ENCODE measurements around the gene PYROXD2. TPM values are rescaled to one million over a fixed set of nuclear protein-coding genes. Genes with fewer than 3 reads are reported as not detected.

PYROXD2 gene
- total RNA-seq, 1 donor from 2014 or later = 2.9 TPM

GRCh38 chr10:98430427-98430826 lies 15.4 kb upstream of the PYROXD2 start:
- H3K27ac Mint-ChIP-seq = no peak overlapping the region
- no peak for DNase-seq (ENCODE audit: low spot score)
- H3K4me3 Mint-ChIP-seq = no peak overlapping the region
- H3K27me3 Mint-ChIP-seq (ENCODE audit: insufficient read depth) = no peaks in the 10 kb centered on the region
- H3K4me1 Mint-ChIP-seq (ENCODE audit: low read depth) = no peaks in the 10 kb centered on the region
- peaks cover 40% of the 10 kb centered on the region for H3K36me3 Mint-ChIP-seq (ENCODE audit: low read depth)
- intact Hi-C loops (cut with micrococcal nuclease) = no loop called here
- H3K9me3 Mint-ChIP-seq = no peaks in the 10 kb centered on the region

DNA sequence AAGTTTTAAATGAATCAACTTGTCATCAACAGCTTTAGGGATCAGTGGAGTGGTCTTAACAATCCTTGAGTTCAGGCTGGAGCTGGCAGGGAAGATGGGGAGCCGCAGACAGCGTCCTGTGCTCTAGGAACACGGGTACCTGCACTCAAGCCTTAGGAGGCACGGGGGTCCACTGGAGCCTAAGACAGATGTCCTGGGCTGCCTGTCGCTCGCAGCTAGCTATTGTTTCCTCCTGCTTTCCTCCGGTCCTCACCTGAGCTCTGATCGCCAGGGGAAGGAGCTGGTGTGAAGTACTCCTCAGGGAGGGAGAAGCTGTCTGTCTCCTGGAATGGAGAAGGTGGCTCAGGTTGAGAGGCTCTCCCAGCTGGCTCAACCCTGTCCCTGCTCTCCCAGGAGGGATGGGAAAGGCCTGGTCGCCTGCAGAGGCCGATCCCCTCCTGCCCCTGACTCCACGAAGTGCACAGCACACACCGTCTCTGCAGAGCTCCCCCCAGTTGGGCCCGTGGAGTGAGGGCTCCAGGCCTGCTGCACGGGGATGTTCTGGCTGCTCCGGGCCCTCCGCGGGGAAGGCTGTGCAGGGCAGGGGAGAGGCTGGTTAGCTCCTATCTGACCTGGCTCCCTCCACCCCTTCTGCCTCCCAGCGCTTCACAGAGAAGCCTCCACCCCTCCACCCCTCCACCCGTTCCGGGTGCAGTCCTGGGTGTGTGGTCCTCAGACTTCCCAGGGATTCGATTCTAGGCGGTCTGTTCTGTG lies 14.5 kb upstream of the PYROXD2 start:
- DNase-seq (ENCODE audit: low spot score) = no peak
- Mint-ChIP-seq H3K4me3 (no peak overlapping the region), H3K27me3 (ENCODE audit: insufficient read depth) (no peaks in the 10 kb centered on the region)

GRCh38 chr10:98427011-98427515 lies 12.1 kb upstream of the PYROXD2 start:
- Mint-ChIP-seq H3K36me3 (ENCODE audit: low read depth) (peaks cover 25% of the 10 kb centered on the region), H3K27ac (no peak overlapping the region), H3K4me3 (no peak overlapping the region), H3K9me3 (no peaks in the 10 kb centered on the region), H3K4me1 (ENCODE audit: low read depth) (no peaks in the 10 kb centered on the region), H3K27me3 (ENCODE audit: insufficient read depth) (no peaks in the 10 kb centered on the region)
- no peak for DNase-seq (ENCODE audit: low spot score)
- intact Hi-C loops (cut with micrococcal nuclease) = no loop called here

More for the DNA sequence above, 14.5 kb upstream of the PYROXD2 start:
- intact Hi-C loops (cut with micrococcal nuclease) = no loop called here
- H3K4me1 Mint-ChIP-seq (ENCODE audit: low read depth) = no peaks in the 10 kb centered on the region
- H3K36me3 Mint-ChIP-seq (ENCODE audit: low read depth) = peaks cover 35% of the 10 kb centered on the region
- H3K27ac Mint-ChIP-seq = no peak overlapping the region
- no peaks in the 10 kb centered on the region for H3K9me3 Mint-ChIP-seq

DNA sequence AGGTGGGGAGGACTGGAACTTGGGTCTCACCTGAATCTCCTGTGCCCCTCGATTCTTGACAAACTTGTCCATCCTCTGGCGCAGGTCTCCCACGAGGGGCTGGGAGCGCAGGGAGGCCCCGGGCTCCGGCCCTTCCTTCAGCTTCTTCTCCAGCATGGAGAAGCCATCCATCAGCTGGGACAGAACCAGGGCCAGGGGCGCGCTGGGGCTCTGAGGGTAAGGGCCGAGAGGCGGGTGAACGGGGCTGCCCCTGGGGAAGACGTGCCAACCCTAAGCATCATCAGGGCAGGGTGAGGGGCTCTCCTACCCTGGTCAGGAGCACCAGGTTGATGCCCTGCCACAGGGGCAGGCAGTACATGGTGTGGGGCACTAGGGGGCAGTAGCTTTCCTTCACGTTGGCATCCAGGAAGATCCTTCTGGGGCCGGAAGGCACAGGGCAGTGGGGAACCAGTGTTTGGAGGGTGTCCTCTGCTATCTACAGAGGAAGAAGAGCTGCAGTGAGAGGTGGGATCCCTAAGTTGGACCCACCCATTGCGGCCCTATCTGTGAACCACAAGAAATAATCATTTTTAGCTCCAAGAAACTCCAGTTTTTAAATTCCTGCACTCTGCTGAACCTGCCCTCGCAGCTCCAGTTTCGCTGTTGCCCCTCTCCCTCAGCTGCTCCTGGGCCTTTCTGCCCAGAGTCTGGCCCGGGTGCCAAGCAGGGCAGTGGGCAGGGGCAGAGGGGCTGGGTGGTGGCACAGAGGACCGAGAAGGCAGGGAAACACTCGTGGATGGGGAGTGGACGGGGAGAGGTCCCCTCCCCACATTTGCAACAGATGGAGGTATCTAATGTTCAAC lies 10.8 kb upstream of the PYROXD2 start:
- no peaks in the 10 kb centered on the region for H3K27me3 Mint-ChIP-seq (ENCODE audit: insufficient read depth)
- intact Hi-C loops (cut with micrococcal nuclease) = loop anchor here (1.0 kb wide), 1 partner anchor 239 kb away; no protein-coding TSS in a partner anchor

GRCh38 chr10:98424295-98425254 lies 9.6 kb upstream of the PYROXD2 start:
- intact Hi-C loops (cut with micrococcal nuclease) = loop anchor here (1.0 kb wide), 1 partner anchor 240 kb away; no protein-coding TSS in a partner anchor

More for the DNA sequence above, 10.8 kb upstream of the PYROXD2 start:
- Mint-ChIP-seq H3K4me3 (no peak overlapping the region), H3K4me1 (ENCODE audit: low read depth) (no peaks in the 10 kb centered on the region), H3K9me3 (no peaks in the 10 kb centered on the region), H3K36me3 (ENCODE audit: low read depth) (peaks cover 15% of the 10 kb centered on the region), H3K27ac (no peak overlapping the region)
- DNase-seq (ENCODE audit: low spot score) = peak; percentile 11

DNA sequence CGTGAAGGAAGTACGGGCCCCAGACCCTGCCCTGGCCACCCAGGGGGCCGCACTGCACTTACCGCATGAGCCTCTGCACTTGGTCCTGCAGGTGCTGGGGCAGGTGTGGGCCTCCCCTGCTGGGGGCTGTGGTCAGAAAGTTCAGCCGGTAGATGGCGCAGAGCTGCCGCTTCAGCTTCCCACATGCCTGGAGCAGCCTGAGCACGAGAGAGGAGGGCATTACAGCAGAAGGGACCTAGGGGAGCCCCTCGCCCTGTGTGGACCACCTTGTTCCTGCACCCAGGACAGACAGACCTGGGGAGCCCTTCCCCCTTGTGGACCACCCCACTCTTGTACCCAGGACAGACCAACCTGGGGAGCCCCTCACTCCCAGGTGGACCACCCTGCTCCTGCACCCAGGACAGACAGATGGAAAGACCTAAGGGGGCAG lies 8.7 kb upstream of the PYROXD2 start:
- intact Hi-C loops (cut with micrococcal nuclease) = no loop called here
- no peaks in the 10 kb centered on the region for H3K27me3 Mint-ChIP-seq (ENCODE audit: insufficient read depth)
- H3K4me3 Mint-ChIP-seq = no peak overlapping the region
- DNase-seq (ENCODE audit: low spot score) = no peak
- peaks cover 14% of the 10 kb centered on the region for H3K36me3 Mint-ChIP-seq (ENCODE audit: low read depth)
- no peaks in the 10 kb centered on the region for H3K4me1 Mint-ChIP-seq (ENCODE audit: low read depth)
- H3K9me3 Mint-ChIP-seq = no peaks in the 10 kb centered on the region
- H3K27ac Mint-ChIP-seq = no peak overlapping the region

More at GRCh38 chr10:98424295-98425254, 9.6 kb upstream of the PYROXD2 start:
- Mint-ChIP-seq H3K4me1 (ENCODE audit: low read depth) (no peaks in the 10 kb centered on the region), H3K9me3 (no peaks in the 10 kb centered on the region), H3K36me3 (ENCODE audit: low read depth) (peaks cover 9% of the 10 kb centered on the region), H3K27ac (no peak overlapping the region), H3K27me3 (ENCODE audit: insufficient read depth) (no peaks in the 10 kb centered on the region), H3K4me3 (no peak overlapping the region)
- no peak for DNase-seq (ENCODE audit: low spot score)

GRCh38 chr10:98422182-98422581 lies 7.2 kb upstream of the PYROXD2 start:
- Mint-ChIP-seq H3K27me3 (ENCODE audit: insufficient read depth) (no peaks in the 10 kb centered on the region), H3K4me1 (ENCODE audit: low read depth) (no peaks in the 10 kb centered on the region), H3K4me3 (no peak overlapping the region), H3K9me3 (no peaks in the 10 kb centered on the region), H3K27ac (no peak overlapping the region), H3K36me3 (ENCODE audit: low read depth) (peaks cover 11% of the 10 kb centered on the region)
- intact Hi-C loops (cut with micrococcal nuclease) = no loop called here
- no peak for DNase-seq (ENCODE audit: low spot score)

DNA sequence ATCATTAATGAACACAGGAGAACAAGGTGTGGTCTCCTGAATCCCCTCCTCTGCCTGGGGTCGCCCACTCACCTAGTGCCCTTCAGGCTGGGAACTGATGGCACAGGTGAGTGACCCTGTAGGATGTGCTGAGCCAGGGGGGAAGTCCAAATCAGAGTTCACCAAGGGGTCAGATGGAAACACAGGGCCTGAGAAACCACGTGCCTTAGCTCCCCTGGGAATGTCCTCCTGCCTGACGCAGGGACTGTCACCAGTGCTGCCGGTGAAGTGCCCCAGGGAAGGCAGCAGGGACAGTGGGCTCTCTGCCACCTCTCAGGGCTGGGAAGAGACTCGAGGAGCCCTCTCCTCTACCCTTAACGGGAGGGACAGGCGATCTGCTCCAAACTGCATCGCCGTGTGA lies 5.8 kb upstream of the PYROXD2 start:
- no peak overlapping the region for H3K4me3 Mint-ChIP-seq
- H3K27me3 Mint-ChIP-seq (ENCODE audit: insufficient read depth) = no peaks in the 10 kb centered on the region
- no peak for DNase-seq (ENCODE audit: low spot score)
- H3K27ac Mint-ChIP-seq = no peak overlapping the region
- H3K4me1 Mint-ChIP-seq (ENCODE audit: low read depth) = no peaks in the 10 kb centered on the region
- intact Hi-C loops (cut with micrococcal nuclease) = no loop called here
- H3K36me3 Mint-ChIP-seq (ENCODE audit: low read depth) = peaks cover 11% of the 10 kb centered on the region
- H3K9me3 Mint-ChIP-seq = no peaks in the 10 kb centered on the region

GRCh38 chr10:98419469-98420261 lies 4.7 kb upstream of the PYROXD2 start:
- H3K4me1 Mint-ChIP-seq (ENCODE audit: low read depth) = peaks cover 8% of the 10 kb centered on the region
- no peaks in the 10 kb centered on the region for H3K27me3 Mint-ChIP-seq (ENCODE audit: insufficient read depth)
- H3K4me3 Mint-ChIP-seq = no peak overlapping the region
- no peaks in the 10 kb centered on the region for H3K9me3 Mint-ChIP-seq
- no peak overlapping the region for H3K27ac Mint-ChIP-seq
- peaks cover 13% of the 10 kb centered on the region for H3K36me3 Mint-ChIP-seq (ENCODE audit: low read depth)
- DNase-seq (ENCODE audit: low spot score) = no peak
- intact Hi-C loops (cut with micrococcal nuclease) = no loop called here

- intact Hi-C loops (cut with micrococcal nuclease) = no loop called here
- no peak overlapping the region for H3K27ac Mint-ChIP-seq
- H3K4me3 Mint-ChIP-seq = no peak overlapping the region
Observed at GRCh38 chr10:98418665-98419468, 3.9 kb upstream of the PYROXD2 start.

GRCh38 chr10:98417973-98418664 lies 3.1 kb upstream of the PYROXD2 start:
- H3K9me3 Mint-ChIP-seq = no peaks in the 10 kb centered on the region
- peaks cover 11% of the 10 kb centered on the region for H3K36me3 Mint-ChIP-seq (ENCODE audit: low read depth)
- H3K4me1 Mint-ChIP-seq (ENCODE audit: low read depth) = peaks cover 15% of the 10 kb centered on the region

More at GRCh38 chr10:98418665-98419468, 3.9 kb upstream of the PYROXD2 start:
- no peak for DNase-seq (ENCODE audit: low spot score)
- Mint-ChIP-seq H3K9me3 (no peaks in the 10 kb centered on the region), H3K4me1 (ENCODE audit: low read depth) (peaks cover 15% of the 10 kb centered on the region), H3K36me3 (ENCODE audit: low read depth) (peaks cover 13% of the 10 kb centered on the region), H3K27me3 (ENCODE audit: insufficient read depth) (no peaks in the 10 kb centered on the region)

More at GRCh38 chr10:98417973-98418664, 3.1 kb upstream of the PYROXD2 start:
- Mint-ChIP-seq H3K27ac (no peak overlapping the region), H3K27me3 (ENCODE audit: insufficient read depth) (no peaks in the 10 kb centered on the region), H3K4me3 (no peak overlapping the region)
- DNase-seq (ENCODE audit: low spot score) = no peak
- intact Hi-C loops (cut with micrococcal nuclease) = no loop called here

Data from activated T-helper 1 cell treated with anti-CD3 and anti-CD28 coated beads, Interleukin-12 subunit alpha, Interleukin-12 subunit beta, Interleukin-2, Interleukin-4 antibody, amounts not matched to agents 30 ng/mL and 10 ng/mL and 1 ng/mL, durations not matched to agents 14 hours and 24 hours and 36 hours (primary cell).